Stimulated activated naive CD4-positive, alpha-beta T cell treated with Interleukin-2 at 50 U/mL for 16 hours (primary cell): ENCODE results near the gene ELL.
"Not testable (repeated sequence)": the region's sequence is repeated elsewhere in the genome, so short reads cannot be mapped to it uniquely, and the experiment has no call there.

Experiments
- DNase-seq: peaks from one replicate; lab custom pipeline; 2025; lab: John Stamatoyannopoulos, UW

The ELL gene

DNA sequence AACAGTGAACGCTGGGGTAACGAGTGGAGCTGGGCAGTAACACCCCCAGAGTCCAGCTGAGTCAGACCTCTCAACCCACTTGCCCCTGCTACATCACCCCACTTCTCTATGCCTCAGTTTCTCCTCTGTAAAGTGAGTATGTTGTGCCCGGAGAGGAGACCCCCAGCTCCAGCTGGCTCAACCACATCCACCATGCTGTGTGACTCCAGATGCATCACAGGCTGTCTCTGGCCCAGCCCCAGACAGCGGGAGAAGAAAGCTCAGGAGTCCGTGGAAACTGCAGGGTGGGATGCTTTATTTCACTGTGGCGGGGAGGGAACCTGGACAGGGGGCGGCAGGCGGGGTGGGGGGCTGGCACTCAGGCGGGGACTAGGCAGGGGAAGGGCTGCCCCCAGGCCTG lies 9.6 kb upstream of the ELL start:
- no peak for DNase-seq

DNA sequence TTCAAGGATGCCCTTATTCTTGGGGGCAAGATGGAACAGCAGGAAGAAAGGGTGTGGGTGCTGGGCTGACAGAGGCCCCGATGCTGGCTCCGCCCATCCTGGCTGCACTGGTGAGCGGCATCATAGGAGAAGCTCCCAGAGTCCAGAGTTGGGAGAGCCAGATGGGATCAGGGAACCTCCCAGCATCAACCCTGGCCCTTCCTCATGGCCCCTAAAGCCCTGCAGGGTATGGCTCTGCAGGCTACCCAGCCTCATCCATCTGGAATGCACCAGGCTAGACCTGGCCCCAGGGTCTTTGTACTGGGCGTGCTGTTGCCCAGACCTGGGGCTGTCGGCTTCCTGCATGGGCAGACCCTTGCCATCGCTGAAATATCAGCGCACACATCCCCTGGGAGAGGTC lies 7.9 kb upstream of the ELL start:
- DNase-seq, result no peak

DNA sequence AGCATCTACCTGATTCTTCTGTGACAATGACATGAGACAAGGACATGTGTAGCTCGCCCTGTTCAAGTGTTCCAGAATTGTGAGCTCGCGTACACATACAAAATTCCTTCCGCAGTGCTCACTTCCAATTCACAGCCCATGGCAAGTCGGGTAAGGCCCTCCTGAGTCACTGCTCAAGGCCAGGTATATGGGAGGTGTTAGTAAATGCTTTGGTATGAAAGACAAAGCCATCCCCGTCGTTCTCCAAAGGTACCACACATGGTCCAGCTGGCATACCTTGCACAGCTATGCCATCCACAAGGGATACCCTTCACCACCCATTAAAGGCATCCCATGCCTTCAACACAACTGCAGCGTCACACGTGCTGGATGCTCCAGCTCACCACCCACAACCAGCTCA lies 4.4 kb upstream of the ELL start:
- no peak for DNase-seq

DNA sequence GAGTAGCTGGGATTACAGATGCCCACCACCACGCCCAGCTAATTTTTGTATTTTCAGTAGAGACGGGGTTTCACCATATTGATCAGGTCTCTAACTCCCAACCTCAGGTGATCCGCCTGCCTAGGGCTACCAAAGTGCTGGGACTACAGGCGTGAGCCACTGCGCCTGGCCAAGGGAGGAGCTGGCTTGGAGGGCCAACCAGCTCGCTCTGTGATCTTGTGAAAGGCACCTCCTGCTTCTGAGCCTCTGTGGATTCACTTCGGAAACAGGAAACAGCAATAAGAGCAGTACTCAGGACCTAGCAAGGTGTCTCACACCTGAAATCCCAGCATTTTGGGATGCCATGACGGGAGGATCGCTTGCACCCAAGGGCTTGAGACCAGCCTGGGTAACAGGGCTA lies 2.0 kb upstream of the ELL start:
- no peak for DNase-seq

DNA sequence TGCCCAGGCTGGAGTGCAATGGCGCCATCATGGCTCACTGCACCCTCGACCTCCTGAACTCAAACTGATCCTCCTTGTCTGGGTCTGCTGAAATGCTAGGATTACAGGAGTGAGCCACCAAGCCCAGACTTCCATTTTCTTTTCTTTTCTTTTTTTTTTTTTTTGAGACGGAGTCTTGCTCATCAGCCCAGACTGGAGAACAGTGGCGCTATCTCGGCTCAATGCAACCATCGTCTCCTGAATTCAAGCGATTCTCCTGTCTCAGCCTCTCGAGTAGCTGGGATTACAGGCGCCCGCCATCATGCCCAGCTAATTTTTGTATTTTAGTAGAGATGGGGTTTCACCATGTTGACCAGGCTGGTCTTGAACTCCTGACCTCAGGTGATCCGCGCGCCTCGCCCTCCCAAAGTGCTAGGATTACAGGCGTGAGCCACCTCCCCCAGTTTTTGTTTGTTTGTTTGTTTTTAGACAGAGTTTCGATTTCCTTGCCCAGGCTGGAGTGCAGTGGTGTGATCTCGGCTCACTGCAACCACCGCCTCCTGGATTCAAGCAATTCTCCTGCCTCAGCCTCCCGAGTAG lies 1.1 kb upstream of the ELL start:
- not testable (repeated sequence) for DNase-seq

DNA sequence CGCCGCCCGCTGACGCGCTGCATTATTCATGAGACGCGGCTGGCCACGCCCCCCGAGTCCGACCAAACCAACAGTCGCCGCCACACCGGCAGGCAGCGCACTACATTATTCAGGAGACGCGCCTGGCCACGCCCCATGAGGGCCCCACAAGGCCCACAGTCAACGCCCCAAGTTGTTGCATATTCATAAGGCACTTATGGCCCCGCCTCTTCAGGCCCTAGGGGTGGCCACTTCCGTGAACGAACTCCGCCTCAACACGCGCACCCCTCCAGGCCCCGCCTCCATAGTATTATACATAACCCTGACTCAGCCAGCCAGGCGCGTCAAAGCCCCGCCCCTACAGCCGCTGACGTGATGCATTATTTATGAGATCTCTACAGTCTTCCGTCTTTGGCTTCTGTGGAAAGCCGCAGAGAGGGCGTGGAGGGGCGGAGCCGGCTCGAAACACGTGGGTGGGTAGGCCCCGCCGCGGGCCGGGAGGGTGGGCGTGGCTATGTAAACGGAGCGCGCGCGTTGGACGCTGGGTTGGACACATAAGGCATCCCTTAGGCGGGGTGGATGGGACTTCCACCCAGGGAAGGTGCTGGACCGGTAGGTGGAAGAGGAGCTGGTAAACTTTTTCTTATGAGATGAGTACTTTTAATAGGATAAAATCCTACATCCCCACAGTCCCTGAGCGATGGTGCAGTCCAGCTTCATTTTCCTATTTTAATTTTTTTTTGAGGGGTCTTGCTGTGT lies 423 bp upstream of the ELL start:
- peak; percentile 100 for DNase-seq

DNA sequence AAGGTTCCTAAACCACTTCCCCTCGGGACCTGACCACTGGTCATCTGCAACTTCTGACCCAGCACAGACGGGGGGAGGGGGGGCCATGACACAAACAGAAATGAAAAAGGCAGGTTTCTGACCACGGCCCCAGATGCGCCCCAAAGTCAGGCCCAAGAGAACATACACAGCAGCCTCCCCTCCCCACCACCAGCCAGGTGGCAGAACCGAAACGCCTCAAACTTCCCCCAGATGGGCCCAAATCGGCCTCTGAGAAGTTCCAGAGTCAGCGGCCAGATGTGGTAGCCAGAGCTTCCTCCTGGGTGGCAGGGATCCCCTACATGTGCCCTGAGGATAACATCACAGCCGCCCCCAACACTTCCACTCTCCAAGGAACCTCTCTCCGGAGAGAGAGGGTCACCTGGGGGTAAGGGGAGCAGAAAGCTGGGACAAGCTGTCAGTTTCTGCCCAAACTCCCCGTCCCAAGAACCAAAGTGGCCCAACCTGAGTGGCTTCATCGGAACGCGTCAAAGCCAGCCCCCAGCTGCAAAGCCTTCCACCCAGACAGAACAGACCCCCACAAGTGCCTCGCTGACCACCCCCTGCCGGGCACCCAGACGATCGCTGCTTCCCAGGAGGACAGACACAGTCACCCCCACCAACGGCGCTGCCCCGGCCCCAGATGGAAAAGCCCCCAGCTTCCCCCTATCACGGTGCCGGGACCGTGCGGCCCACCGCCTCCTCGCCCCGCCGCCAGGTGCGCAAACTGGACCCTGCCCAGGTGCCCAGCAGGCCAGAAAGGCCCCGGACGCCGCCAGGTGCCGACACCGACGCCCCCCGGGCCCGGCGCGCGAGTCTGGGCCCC lies 800 bp downstream of the ELL start:
- DNase-seq, result peak; percentile 13

DNA sequence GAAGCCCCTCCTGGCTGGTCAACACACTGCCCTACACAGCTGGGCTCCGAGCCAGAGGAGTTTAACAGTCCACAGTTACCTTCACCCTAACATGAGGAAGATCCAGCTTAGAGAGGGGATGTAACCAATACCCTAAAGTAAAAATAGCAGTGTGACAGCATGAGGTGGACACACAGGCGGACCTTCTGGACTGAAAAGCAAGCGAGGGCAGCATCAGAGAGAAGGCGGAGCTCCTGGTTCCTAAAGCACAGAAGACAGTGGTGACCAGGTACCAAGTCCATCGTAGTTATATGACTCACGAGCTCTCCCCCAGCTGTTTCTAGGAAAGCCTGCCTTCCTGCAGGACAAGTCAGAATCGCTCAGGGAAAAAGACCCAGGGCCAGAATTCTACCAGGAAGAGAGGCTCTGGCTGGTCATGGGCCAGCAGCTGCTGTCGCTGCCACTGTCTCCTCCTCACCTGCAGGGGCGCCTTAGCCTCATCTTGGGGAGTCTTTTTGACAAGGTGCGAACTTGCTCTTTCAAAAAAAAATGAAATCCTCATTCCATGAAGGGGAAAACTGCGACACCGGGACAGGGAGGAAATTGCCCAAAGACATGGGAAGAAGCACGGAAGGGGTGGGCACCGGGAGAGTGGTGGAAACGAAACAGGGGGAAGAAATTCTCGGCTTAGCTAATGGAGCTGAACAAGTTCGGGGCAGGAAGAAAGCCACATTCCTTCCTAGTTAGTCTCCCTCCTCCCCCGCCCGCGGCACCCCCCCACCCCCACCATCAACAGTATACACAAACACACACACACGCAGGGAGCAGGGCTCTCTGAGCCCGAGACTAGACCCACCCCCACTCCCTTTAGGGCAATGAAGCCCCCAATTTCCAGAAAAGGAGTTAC lies 1.7 kb downstream of the ELL start:
- DNase-seq, result peak; percentile 43

DNA sequence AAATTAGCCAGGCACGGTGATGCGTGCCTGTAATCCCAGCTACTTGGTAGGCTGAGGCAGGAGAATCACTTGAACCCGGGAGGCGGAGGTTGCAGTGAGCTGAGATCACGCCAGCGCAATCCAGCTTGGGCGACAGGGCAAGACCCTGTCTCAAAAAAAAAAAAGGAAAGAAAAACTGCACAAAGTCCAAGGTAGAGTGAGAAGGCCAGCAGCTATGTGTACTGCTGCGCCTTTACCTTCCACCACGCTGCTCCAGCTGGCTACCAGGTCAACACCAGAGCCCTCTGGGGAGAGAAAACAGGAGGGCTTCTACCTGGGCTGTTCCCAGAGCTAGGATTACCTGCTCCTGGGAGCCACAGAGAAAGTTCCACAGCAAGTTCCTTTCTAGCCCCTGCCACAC lies 3.2 kb downstream of the ELL start:
- DNase-seq, result no peak

DNA sequence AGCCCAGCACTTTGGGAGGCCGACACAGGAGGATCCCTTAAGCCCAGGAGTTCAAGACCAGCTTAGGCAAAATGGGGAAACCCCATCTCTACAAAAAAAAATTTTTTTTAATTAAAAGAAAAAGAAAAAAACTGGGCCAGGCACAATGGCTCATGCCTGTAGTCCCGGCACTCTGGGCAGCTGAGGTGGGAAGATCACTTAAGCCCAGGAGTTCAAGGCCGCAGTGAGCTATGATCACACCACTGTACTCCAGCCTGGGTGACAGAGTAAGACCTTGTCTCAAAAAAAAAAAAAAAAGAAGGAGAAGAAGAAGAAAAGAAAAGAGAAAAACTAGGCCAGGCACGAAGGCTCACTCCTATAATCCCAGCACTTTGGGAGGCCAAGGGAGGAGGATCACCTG lies 4.3 kb downstream of the ELL start:
- DNase-seq, result no peak

DNA sequence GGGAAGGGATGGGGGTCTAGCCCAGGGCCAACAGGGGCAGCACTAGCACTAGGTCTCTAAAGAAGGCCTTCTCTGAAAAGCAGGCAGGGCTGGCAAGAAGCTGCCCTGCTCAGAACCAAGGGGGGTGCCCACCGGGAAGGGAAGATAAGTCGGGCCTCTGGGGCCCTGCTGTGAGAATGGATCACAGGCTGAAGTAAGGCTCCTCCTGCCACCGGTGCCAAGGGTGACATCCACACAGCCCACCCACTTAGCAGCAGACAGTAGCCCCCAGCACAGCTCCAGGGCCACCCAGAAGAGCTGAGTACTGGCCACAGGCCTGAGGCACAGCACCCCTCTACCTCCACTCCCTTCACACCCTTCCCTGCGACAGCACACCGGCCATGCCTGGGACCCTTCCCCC lies 5.9 kb downstream of the ELL start:
- DNase-seq, result no peak

DNA sequence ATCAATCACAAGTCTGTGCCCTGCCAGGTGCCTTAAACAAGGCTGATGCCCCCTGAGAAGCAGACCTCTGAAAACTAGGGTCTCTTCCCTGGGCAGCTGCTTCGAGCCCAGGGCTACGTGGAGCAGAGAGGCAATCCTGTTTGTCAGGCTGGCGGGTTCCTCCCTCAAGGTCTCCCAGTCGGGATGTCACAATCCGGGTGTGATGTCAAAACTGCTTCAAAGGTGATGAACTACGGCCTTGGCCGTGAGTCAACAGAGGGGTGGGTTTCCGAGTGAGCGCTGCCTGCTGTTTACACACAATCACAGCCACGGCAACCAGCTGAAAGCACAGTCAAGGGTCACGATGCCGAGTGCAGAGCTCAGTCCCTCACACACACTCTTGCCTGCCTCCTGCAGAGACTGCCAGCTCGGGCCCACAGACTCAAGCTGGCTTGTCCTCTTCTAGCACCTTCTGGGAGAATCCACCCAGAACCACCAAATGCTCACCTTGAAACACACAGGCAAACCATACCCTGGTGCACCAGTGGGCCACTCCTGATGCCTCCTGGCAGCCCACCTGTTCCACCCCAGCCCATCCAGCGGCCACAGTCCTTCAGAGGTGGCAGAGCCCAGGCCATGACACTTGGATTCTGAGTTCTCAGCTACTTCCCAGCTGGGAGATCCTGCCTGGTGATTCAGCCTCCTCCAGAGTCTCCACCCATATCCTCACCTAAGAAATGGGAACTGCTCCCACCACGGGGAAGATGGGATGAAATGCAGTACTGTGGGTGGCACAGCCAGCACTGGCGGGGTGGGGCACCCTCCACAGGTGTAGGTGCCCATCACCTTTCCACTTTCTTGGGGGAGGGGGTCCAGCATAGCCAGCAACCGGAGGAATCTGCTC lies 6.8 kb downstream of the ELL start:
- DNase-seq, result no peak

DNA sequence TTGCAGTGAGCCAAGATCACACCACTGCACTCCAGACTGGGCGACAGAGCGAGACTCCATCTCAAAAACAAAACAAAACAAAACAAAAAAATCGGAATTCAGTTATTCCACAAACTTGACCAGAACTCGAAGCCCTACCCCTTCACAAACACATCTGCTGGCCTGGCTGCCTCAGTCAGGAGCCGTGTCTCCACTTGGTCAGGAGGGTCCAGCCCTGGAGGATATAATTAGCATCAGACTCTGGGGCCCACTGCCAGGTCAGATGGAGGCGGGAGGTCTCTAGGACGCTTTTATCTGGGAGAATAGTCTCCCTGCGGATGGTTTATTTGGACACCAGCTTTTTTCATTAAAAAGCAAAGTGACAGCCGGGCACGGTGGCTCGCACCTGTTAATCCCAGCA lies 8.0 kb downstream of the ELL start:
- no peak for DNase-seq

DNA sequence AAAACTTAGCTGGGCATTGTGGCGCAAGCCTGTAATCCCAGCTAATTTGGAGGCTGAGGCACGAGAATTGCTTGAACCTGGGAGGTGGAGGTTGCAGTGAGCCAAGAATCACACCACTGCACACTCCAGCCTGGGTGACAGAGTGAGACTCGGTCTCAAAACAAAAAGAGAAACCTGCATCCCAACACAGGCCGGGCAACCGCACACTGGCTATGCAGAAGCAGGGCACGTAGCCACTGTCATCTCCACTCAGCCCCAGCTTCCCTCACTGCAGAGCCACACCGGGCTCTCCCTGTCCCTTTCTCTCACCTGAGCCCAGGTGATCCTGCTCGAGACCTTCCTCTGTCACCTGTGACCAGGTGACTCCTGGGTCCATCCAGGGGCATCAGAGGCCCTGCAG lies 11.7 kb downstream of the ELL start:
- DNase-seq, result no peak

DNA sequence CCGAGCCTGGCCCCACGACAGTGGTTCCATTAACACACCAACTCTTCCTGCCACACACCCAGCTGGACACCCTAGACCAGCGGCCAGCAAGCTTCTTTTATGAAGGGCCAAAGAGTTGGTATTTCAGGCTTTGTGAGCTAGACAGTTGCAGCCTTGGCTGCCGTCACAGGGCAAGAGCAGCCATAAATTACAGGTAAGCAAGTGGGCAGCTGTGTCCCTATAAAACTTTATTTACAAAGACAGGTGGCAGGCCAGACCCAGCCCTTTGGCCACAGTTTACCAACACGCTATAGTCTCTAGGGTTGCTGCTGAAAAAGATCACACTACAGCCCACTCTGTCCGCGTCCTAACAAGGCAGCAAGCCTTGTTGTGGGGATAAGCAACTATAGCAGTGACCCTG lies 13.3 kb downstream of the ELL start:
- DNase-seq, result no peak

DNA sequence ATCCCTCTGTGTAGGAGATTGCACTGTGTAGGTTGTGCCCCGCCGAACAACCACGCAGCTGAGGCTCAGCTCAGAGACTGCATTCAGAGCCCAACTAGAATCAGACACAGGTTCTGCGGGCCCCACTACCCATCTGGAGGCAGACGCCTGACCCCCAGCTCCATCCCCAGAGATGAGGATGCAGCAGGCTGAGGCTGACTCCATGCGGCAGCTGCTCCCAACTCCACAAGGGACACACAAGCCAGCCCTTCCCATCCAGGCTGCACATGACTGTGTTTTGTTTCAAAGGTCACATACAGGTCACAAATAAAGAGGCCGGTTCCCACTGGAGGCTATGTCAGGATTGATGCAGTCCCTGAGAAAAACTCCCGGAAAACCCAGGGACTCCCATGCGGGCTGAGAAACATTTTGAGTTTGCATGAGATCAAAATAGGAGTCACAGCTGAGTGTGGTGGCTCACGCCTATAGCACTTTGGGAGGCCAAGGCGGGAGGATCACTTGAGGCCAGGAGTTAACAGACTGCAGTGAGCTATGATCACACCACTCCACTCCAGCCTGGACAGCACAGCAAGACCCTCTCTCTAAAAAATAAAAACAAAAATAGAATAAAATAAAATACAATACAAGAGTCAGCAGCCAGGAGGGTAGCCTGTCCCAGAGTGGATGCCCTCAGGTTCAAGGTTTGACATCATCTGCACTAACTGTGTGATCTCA lies 14.0 kb downstream of the ELL start:
- DNase-seq, result no peak

DNA sequence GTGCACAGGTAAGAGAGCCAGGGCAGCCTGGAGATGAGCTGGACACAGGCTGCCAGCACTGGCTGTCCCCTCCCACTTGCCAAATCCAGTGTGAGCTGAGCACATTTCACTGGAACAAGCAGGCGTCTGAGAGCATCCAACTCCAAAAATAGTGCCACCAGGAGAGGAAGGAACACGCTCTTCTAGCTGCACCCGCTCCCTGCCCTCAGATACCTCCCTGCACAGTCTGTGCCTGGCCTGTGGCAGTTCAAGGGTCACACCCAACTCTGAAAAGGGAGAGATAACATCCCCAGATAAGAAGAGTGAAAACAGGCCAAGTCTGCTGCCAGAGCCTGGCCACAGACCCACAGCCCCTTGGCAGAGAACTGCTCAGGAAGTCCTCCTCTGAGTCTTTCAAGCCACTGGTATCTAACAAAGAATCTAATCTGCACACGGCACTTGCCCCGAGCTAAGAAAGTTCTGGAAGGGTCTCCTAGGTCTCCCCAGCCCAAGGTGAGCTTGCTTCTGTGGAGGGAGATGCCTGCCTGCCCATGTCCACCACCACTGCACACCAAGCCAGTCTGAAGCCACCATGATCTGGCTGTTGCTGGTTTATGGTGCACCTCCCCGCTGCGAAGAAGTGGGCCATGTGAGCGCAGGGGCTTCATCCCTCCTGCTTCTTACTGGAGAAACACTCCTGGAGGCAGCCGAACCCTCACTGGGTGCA lies 14.7 kb downstream of the ELL start:
- DNase-seq, result peak; percentile 22

DNA sequence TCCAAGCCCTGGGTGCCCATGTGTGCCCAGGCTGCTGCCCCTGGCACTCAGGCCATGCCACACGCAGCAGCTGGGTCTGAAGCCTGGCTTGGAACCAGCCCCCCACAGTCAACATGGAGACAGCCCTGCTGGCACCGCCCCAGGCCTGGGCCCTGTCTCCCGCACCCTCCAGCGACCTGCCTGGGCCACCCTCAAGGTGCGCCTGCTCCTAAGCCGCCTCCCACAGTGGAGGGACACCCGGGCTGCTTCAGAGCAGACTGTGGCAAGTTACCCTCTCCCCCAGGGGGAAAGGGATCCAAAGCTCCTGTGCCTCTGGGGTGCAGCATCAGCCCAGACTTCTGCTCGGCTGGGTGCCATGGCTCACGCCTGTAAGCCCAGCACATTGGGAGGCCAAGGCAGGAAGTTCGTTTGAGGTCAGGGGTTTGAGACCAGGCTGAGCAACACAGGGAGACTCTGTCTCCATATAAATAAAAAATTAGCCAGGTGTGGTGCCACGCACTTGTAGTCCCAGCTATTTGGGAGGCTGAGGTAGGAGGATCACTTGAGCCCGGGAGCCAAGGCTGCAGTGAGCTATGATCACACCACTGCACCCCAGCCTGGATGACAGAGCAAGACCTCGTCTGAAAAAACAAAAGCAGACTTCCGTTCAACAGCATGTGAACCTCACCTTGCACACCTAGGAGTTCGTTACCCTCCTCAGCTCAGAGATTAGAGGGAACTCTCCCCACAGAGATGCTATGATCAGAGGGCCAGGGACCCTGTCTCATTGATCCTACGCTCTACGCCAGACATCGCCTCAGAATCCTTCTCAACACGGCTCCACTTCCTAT lies 15.6 kb downstream of the ELL start:
- DNase-seq, result no peak
